ENCODE measurements around the gene HDAC4.
A peak's percentile ranks its signal among the peaks of the same experiment; 100 is the strongest.

The HDAC4 gene

DNA sequence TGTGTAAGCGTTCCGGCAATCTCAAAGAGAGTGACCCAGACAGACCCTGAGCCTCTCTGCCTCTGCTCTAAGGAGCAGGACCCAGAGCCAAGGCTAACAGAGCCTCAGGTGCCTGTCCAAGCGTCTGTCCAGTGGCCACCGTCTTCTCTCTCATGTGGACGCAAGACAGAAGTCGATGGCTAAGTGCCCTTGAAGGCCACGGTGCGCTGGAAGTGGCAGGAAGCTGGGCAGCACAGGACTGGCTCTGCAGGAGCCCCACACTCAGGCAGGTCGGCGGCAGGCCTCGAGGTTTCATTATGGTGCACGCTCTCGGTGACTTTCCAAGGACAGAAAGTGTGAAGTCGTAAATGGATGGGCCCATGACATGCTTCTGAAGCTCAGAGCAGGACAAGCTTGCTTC, 49.1 kb downstream of the HDAC4 start:
- TF ChIP-seq, protein P1, sequence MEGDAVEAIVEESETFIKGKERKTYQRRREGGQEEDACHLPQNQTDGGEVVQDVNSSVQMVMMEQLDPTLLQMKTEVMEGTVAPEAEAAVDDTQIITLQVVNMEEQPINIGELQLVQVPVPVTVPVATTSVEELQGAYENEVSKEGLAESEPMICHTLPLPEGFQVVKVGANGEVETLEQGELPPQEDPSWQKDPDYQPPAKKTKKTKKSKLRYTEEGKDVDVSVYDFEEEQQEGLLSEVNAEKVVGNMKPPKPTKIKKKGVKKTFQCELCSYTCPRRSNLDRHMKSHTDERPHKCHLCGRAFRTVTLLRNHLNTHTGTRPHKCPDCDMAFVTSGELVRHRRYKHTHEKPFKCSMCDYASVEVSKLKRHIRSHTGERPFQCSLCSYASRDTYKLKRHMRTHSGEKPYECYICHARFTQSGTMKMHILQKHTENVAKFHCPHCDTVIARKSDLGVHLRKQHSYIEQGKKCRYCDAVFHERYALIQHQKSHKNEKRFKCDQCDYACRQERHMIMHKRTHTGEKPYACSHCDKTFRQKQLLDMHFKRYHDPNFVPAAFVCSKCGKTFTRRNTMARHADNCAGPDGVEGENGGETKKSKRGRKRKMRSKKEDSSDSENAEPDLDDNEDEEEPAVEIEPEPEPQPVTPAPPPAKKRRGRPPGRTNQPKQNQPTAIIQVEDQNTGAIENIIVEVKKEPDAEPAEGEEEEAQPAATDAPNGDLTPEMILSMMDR (conservative IDR thresholded peaks at IDR 0.05; ENCODE audit: control insufficient read depth, insufficient read depth, low read depth, low read length), result no peak
- H3K4me3 ChIP-seq (ENCODE audit: control insufficient read depth, low read depth, low read length), result no peak overlapping the region
- DNase-seq (ENCODE audit: low read depth), result no peak

DNA sequence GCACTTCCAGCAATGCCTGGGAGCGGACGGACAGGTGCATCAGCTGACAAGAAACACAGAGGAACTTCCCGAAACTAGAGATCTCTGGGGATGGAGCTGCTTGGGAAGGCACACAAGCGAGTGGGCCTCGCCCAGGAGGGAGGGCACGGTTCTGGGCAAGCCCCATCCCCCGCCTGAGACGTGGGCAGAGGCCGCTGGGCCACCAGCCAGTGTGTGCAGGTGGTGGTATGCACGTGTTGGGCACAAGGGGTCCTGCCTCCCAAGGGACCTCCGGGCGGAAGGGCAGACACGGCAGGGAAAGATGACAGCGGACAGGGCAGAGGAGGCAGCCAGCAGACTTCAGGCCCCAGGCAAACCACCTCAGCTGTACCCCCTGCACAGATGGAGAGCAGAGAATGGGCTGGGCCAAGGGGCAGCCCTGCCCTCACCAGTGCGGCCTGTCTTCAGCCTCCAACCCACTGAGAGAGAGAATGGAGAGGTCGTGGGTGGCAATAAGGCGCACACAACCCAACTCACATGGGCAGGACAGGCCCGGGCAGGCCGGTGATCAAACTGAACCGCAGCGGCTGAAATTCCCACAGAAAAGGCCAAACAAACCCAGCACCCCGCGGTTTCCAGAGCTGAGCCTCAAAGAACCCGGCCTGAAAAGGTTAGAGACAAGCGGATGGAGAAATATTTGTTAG, 51.2 kb downstream of the HDAC4 start:
- no peak overlapping the region for H3K4me3 ChIP-seq (ENCODE audit: control insufficient read depth, low read depth, low read length)
- DNase-seq (ENCODE audit: low read depth), result no peak
- TF ChIP-seq, protein P1 (conservative IDR thresholded peaks at IDR 0.05; ENCODE audit: control insufficient read depth, insufficient read depth, low read depth, low read length), result no peak

DNA sequence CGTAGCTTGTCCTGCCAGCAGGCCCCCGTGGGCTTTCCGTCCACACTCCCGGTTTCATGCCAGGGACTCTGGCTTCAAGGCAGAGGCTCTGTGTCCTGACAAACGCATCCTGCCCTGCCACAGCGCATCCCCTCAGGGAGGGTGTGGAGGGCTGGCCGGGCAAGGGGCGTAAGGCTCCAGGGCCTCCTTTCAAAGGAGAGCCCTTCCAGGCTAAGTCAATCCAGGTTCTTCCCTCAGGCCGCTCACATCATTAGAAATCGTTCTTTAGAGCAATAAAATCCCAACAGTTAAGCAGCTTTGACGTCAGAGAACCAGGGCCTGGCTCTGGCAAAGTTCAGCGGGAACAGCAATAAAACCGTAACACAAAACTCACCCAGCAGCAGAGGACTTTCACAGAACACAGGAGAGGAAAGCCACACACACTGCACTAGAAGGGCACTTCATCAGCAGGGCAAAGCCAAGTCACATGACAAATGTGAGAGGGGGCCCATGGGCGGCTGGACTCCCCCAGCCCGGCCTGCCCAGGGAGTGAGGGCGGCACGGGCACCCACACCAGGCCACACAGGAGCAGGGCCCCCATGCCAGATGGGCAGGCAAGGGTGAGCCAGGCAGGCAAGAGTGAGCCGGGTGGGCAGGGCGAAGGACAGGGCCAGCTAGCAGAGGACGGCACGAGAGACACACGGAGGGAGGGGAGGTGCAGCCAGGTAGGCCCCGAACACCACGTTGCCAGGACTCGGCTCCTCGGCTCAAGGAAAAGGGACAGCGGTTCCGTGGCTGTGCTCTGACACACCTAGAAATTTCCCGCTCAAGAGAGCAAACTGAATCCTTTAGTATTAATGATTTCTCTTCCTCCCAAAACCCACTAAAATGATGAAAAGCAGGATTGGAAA, 52.0 kb downstream of the HDAC4 start:
- TF ChIP-seq, protein P1 (conservative IDR thresholded peaks at IDR 0.05; ENCODE audit: control insufficient read depth, insufficient read depth, low read depth, low read length), result no peak
- DNase-seq (ENCODE audit: low read depth), result peak; percentile 13
- H3K4me3 ChIP-seq (ENCODE audit: control insufficient read depth, low read depth, low read length), result no peak overlapping the region

DNA sequence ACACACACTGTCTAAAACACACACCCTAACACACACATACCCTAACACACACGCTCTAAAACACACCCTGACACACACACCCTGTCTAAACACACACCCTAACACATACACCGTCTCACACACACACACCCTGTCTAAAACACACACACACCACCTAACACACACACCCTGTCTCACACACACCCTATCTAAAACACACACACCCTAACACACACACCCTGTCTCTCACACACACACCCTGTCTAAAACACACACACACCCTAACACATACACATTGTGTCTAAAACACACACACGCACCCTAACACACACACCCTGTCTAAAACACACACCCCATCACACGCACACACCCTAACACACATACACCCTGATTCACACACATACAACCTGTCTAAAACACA, 54.1 kb downstream of the HDAC4 start:
- no peak overlapping the region for H3K4me3 ChIP-seq (ENCODE audit: control insufficient read depth, low read depth, low read length)
- TF ChIP-seq, protein P1 (conservative IDR thresholded peaks at IDR 0.05; ENCODE audit: control insufficient read depth, insufficient read depth, low read depth, low read length), result no peak
- no peak for DNase-seq (ENCODE audit: low read depth)

DNA sequence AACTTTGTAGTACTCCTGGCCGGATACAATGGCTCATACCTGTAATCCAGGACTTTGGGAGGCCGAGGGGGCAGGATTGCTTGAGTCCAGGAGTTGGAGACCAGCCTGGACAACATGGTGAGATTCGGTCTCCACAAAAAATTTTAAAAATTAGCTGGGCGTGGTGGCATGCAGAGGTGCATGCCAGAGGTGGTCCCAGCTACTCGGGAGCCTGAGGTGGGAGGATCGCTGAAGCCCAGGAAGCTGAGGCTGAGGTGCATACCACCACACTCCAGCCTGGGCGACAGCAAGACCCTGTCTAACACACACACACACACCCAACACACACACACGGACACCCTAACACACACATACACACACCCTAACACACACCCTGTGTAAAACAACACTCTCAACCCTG, 55.6 kb downstream of the HDAC4 start:
- no peak for DNase-seq (ENCODE audit: low read depth)
- TF ChIP-seq, protein P1 (conservative IDR thresholded peaks at IDR 0.05; ENCODE audit: control insufficient read depth, insufficient read depth, low read depth, low read length), result no peak
- no peak overlapping the region for H3K4me3 ChIP-seq (ENCODE audit: control insufficient read depth, low read depth, low read length)

DNA sequence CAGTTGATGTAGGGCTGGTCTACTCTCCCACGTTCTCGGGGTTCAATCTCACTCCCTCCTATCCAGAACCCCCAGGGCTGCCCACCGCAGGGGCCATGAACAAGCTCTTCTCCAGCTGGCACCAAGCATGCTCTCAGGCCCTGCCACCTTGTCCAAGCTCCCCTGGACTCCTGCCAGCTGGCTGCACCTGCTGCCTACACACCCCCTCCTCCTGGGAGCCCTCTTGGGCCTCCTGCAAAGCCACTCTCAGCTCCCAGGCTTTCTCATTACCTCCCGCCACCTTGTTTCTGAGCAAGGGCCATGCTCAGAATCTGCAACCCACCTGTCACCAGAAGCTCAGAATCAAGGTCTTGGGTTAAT, 56.0 kb downstream of the HDAC4 start:
- TF ChIP-seq, protein P1 (conservative IDR thresholded peaks at IDR 0.05; ENCODE audit: control insufficient read depth, insufficient read depth, low read depth, low read length), result no peak
- no peak for DNase-seq (ENCODE audit: low read depth)
- H3K4me3 ChIP-seq (ENCODE audit: control insufficient read depth, low read depth, low read length), result no peak overlapping the region

All from fibroblast of mammary gland (primary cell).